HG02759 (cell line): ENCODE data around the gene BET1L.
A peak's percentile ranks its signal among the peaks of the same experiment; 100 is the strongest.
"Not testable (repeated sequence)": the region's sequence is repeated elsewhere in the genome, so short reads cannot be mapped to it uniquely, and the experiment has no call there.

Source experiments
- ATAC-seq: cut with Tn5 transposase; IDR thresholded peaks from one replicate; pipeline ENCODE4 v1.9.1; 2021; ENCODE audit warnings: mild to moderate bottlenecking, moderate library complexity; ENCODE audit not compliant: unreplicated experiment

Gene BET1L

GRCh38 chr11:198236-198806 lies 8.9 kb downstream of the BET1L start:
- no peak for ATAC-seq

GRCh38 chr11:197741-198235 lies 9.4 kb downstream of the BET1L start:
- ATAC-seq: no peak

- no peak for ATAC-seq
Measured at GRCh38 chr11:196786-197731, 10.1 kb downstream of the BET1L start.

GRCh38 chr11:193481-193880 lies 13.7 kb downstream of the BET1L start:
- not testable (repeated sequence) for ATAC-seq

GRCh38 chr11:192674-193128 lies 14.5 kb downstream of the BET1L start, which contains the start of gene SCGB1C1:
TSS of gene SCGB1C1 (plus strand) at chr11:193078. CDS start at chr11:193100, 22 bp downstream.
- not testable (repeated sequence) for ATAC-seq

- not testable (repeated sequence) for ATAC-seq
Measured at GRCh38 chr11:191490-192478, 15.4 kb downstream of the BET1L start.

GRCh38 chr11:190546-190945 lies 16.7 kb downstream of the BET1L start:
- not testable (repeated sequence) for ATAC-seq

GRCh38 chr11:189843-190311 lies 17.3 kb downstream of the BET1L start:
- ATAC-seq: peak; percentile 89

GRCh38 chr11:189200-189783 lies 17.9 kb downstream of the BET1L start:
- not testable (repeated sequence) for ATAC-seq

GRCh38 chr11:180242-180641 lies 27.0 kb downstream of the BET1L start:
- ATAC-seq: not testable (repeated sequence)
